Fibroblast of mammary gland (primary cell): Measurements from ENCODE around the gene ZBTB25.

Experiments
- DNase-seq: peaks from one replicate; pipeline ENCODE4 v3.0.0-alpha.2; 2010; ENCODE audit warnings: low read depth
- H3K4me3 ChIP-seq: 2 replicates; pipeline ENCODE4 v1.5.1; 2011; ENCODE audit warnings: low read depth, mild to moderate bottlenecking, low read length, moderate library complexity; ENCODE audit not compliant: control insufficient read depth
- CTCF ChIP-seq: conservative IDR thresholded peaks from 2 replicates; pipeline ENCODE4 v1.5.1; 2011; ENCODE audit warnings: low read depth, low read length, inconsistent platforms; ENCODE audit not compliant: control insufficient read depth, insufficient read depth

The ZBTB25 gene

GRCh38 chr14:64422756-64423155 is 80.9 kb downstream of the ZBTB25 start:
- H3K4me3 ChIP-seq = no peak overlapping the region
- no peak for TF ChIP-seq CTCF
- DNase-seq = no peak

GRCh38 chr14:64422005-64422404 is 81.6 kb downstream of the ZBTB25 start:
- TF ChIP-seq CTCF = no peak
- no peak for DNase-seq
- no peak overlapping the region for H3K4me3 ChIP-seq

GRCh38 chr14:64421166-64421565 is 82.5 kb downstream of the ZBTB25 start:
- H3K4me3 ChIP-seq = no peak overlapping the region
- peak; percentile 73 for DNase-seq
- TF ChIP-seq CTCF = no peak

- TF ChIP-seq CTCF = no peak
- H3K4me3 ChIP-seq = no peak overlapping the region
- DNase-seq = no peak
Measured at GRCh38 chr14:64419003-64419402, 84.6 kb downstream of the ZBTB25 start.

- no peak for DNase-seq
- TF ChIP-seq CTCF = no peak
- H3K4me3 ChIP-seq = no peak overlapping the region
Measured at GRCh38 chr14:64417771-64418125, 85.9 kb downstream of the ZBTB25 start.

- no peak overlapping the region for H3K4me3 ChIP-seq
- no peak for TF ChIP-seq CTCF
- DNase-seq = peak; percentile 47
Measured at GRCh38 chr14:64417055-64417770, 86.4 kb downstream of the ZBTB25 start.

GRCh38 chr14:64416348-64416932 is 87.2 kb downstream of the ZBTB25 start:
- TF ChIP-seq CTCF = no peak
- DNase-seq = no peak
- no peak overlapping the region for H3K4me3 ChIP-seq
